ENCODE measurements around the gene VAMP2. TPM values are rescaled to one million over a fixed set of nuclear protein-coding genes. Genes with fewer than 3 reads are reported as not detected.

The VAMP2 gene
- total and polyA plus RNA-seq, 9 of the 15 experiments (the other 6 are each of a cell fraction or from before 2014, with no cell fraction given): 2.3 to 31.8 (median 6.0) TPM

- TF ChIP-seq NRF1 (conservative IDR thresholded peaks at IDR 0.05 in 1 of 2, IDR thresholded peaks at IDR 0.05 in 1 of 2): peak; percentile 88 to 90
- no peak for TF ChIP-seq ZNF764 (CRISPR knock-in tag; IDR thresholded peaks at IDR 0.05; ENCODE audit: low read depth)
- no peak for TF ChIP-seq WHSC1 (IDR thresholded peaks at IDR 0.05; ENCODE audit: low read length)
- peak; percentile 61; the same call in 1 of the 2 replicates for TF ChIP-seq BACH1 (tag; IDR thresholded peaks at IDR 0.05)
- TF ChIP-seq SMAD1 (IDR thresholded peaks at IDR 0.05; ENCODE audit: low read depth, low read length, partially characterized antibody): no peak
- no peak for TF ChIP-seq SPI1 (IDR thresholded peaks at IDR 0.05; ENCODE audit: borderline replicate concordance, low read depth, low read length)
- TF ChIP-seq C11orf30 (IDR thresholded peaks at IDR 0.05; ENCODE audit: low read depth): no peak
- TF ChIP-seq ZNF561 (CRISPR knock-in tag; conservative IDR thresholded peaks at IDR 0.05): no peak
- TF ChIP-seq ATF7 (IDR thresholded peaks at IDR 0.05): peak; percentile 77
- TF ChIP-seq GTF2E2 (tag; IDR thresholded peaks at IDR 0.05): no peak
- TF ChIP-seq JUND (IDR thresholded peaks at IDR 0.05; ENCODE audit: borderline replicate concordance, low read depth, low read length): peak; percentile 56; the same call in 1 of the 2 replicates
- TF ChIP-seq JUND (tag; IDR thresholded peaks at IDR 0.05; ENCODE audit: borderline replicate concordance, low read depth, low read length): no peak; the same call in 2 of the 3 replicates
- no peak for TF ChIP-seq POLR2AphosphoS2 (IDR thresholded peaks at IDR 0.05; ENCODE audit: low read length)
- TF ChIP-seq ZC3H8 (IDR thresholded peaks at IDR 0.05): no peak
- TF ChIP-seq ELK3 (CRISPR knock-in tag; IDR thresholded peaks at IDR 0.05): no peak
- no peak for TF ChIP-seq MCM5 (IDR thresholded peaks at IDR 0.05; ENCODE audit: low read depth)
- TF ChIP-seq ZBTB49 (CRISPR knock-in tag; IDR thresholded peaks at IDR 0.05; ENCODE audit: borderline replicate concordance): 0 out of 2 replicates have a peak, but pooled peaks have one; percentile 11
- no peak for TF ChIP-seq ZNF436 (CRISPR knock-in tag; IDR thresholded peaks at IDR 0.05)
- TF ChIP-seq CLOCK (CRISPR knock-in tag; IDR thresholded peaks at IDR 0.05; ENCODE audit: borderline replicate concordance): no peak
- TF ChIP-seq NFYB (IDR thresholded peaks at IDR 0.05; ENCODE audit: extremely low read depth, insufficient read length): no peak
- TF ChIP-seq TAF15 (IDR thresholded peaks at IDR 0.05; ENCODE audit: low read depth, low read length): no peak
- no peak for TF ChIP-seq SIRT6 (IDR thresholded peaks at IDR 0.05; ENCODE audit: low read depth, low read length)
- 0 out of 4 replicates have a peak, but pooled peaks of 1 of the 2 experiments have one; percentile 32 for TF ChIP-seq ARNT (IDR thresholded peaks at IDR 0.05)
Observed at GRCh38 chr17:8138672-8139371, 23.9 kb downstream of the VAMP2 start (continued).
